Psoas muscle (tissue), 8 donors: ENCODE measurements around the gene MIEN1. TPM values are rescaled to one million over a fixed set of nuclear protein-coding genes. Genes with fewer than 3 reads are reported as not detected.

Experiments
- ATAC-seq, 4 donors: fragments of 200-7000 bp; cut with Tn5 transposase; one replicate each; pipeline ENCODE4 v1.9.1; 2020; ENCODE audit warnings: moderate library complexity in 3 of 4, mild to moderate bottlenecking in 2 of 4
- DNase-seq, 2 donors: peaks; one replicate each; pipeline ENCODE4 v3.0.0-alpha.2; 2020
- H3K27ac ChIP-seq: fragments of 200-600 bp; one replicate; pipeline ENCODE4 v1.8.0; 2022
- H3K27me3 ChIP-seq, 3 donors: fragments of 200-600 bp in 1 of 3; one replicate each; pipeline versions ENCODE4 v1.6.1 to v1.8.0; 2013 to 2022; ENCODE audit warnings: low read length in 2 of 3, mild to moderate bottlenecking in 2 of 3, moderate library complexity in 1 of 3; ENCODE audit not compliant: insufficient read depth in 3 of 3
- H3K36me3 ChIP-seq, 2 donors: fragments of 200-600 bp in 1 of 2; one replicate each; pipeline versions ENCODE4 v1.6.1 to v1.8.0; 2013 to 2022; ENCODE audit warnings: low read depth in 1 of 2, mild to moderate bottlenecking in 1 of 2, moderate library complexity in 1 of 2; ENCODE audit not compliant: insufficient read depth in 1 of 2
- H3K4me1 ChIP-seq: fragments of 200-600 bp; one replicate; pipeline ENCODE4 v1.8.0; 2022
- H3K4me3 ChIP-seq: fragments of 200-600 bp; one replicate; pipeline ENCODE4 v1.8.0; 2022; ENCODE audit warnings: mild to moderate bottlenecking
- H3K9me3 ChIP-seq: fragments of 200-600 bp; one replicate; pipeline ENCODE4 v1.8.0; 2022
- CTCF ChIP-seq: fragments of 200-600 bp; IDR thresholded peaks from one replicate; pipeline ENCODE4 v1.8.0; 2022; ENCODE audit warnings: antibody characterized with exemption
- WGBS, 3 donors: extraction: QIAGEN DNeasy Blood & Tissue Kit; methylation state at CpG; one replicate each; pipeline versions ENCODE4 v1.1.6 to v1.1.7; 2013; 5-methylcytosine and 5-hydroxymethylcytosine counted together
- intact Hi-C, 2 donors: fragments of 100-400 bp; cut with DNase I; formaldehyde crosslinking; loops; one replicate each; pipeline versions ENCODE4 v1.11.0 to v1.14.2; 2022
- polyA plus RNA-seq, 3 donors: library from polyadenylated mRNA; stranded (reverse); fragments of 200-250 nt; gene quantifications; one replicate each; pipeline ENCODE4 v1.2.3, GENCODE V29; 2013
- total RNA-seq, 4 donors: library from RNA; stranded (reverse); fragmentation: NEBNext Ultra II Directional in 2 of 4; extraction: Animal tissue kit (Norgen Biotek cat#: 25700) in 2 of 4; gene quantifications; one replicate each; pipeline versions ENCODE4 v1.2.1 to v1.2.4, GENCODE V29; 2021 to 2023
- donor health status: healthy with polysubstance abuse.
- donor health status: DM: no; HTN: no; CAD: no; lungs with moderate emphysema.
- donor health status: Bipolar disorder and iron deficiency.
- donor health status: healthy.
- donor health status: DM: yes; HTN: yes; CAD: no.
- donor health status: DM: no; HTN: no; CAD: no.
- donor health status: DM: no; HTN: no; CAD: no.
- donor health status: DM: yes; HTN: yes; CAD: no.

Gene MIEN1
- total and polyA plus RNA-seq, 7 donors, result 28.2 to 83.9 (median 42.6) TPM

- 64 to 82% (median 80%) methylated on average over 7 of the region's 7 CpGs for WGBS, 3 donors
- Histone ChIP-seq H3K4me1 (peaks cover 40% of the 10 kb centered on the region), H3K36me3 (peaks cover 0 to 51% of the 10 kb centered on the region in 2 donors), H3K27me3 (no peaks in the 10 kb centered on the region), H3K4me3 (no peak overlapping the region), H3K9me3 (no peaks in the 10 kb centered on the region), H3K27ac (no peak overlapping the region)
- DNase-seq (no peak), ATAC-seq (no peak)
- TF ChIP-seq CTCF, result no peak
- intact Hi-C loops, result no loop called here
Measured at GRCh38 chr17:39706921-39707337, 23.4 kb downstream of the MIEN1 start.

GRCh38 chr17:39706383-39706782 lies 23.9 kb downstream of the MIEN1 start:
- no peaks in the 10 kb centered on the region for H3K9me3 ChIP-seq
- ATAC-seq (peak in 3 of 4 donors; percentile 2 to 14 (median 4)), DNase-seq (no peak)
- no peak for TF ChIP-seq CTCF
- no peak overlapping the region for H3K4me3 ChIP-seq
- peaks cover 0 to 46% of the 10 kb centered on the region in 2 donors for H3K36me3 ChIP-seq
- 43 to 80% (median 54%) methylated on average over 8 of the region's 8 CpGs for WGBS, 3 donors
- H3K27me3 ChIP-seq, result no peaks in the 10 kb centered on the region
- no peak overlapping the region for H3K27ac ChIP-seq
- H3K4me1 ChIP-seq, result peaks cover 43% of the 10 kb centered on the region
- intact Hi-C loops, result no loop called here

- no peaks in the 10 kb centered on the region for H3K9me3 ChIP-seq
- no peak overlapping the region for H3K4me3 ChIP-seq
- peak; percentile 59 to 79 (median 74) for ATAC-seq
- H3K27ac ChIP-seq, result peak overlapping the region; percentile 63
- no peaks in the 10 kb centered on the region for H3K27me3 ChIP-seq
- peaks cover 0 to 41% of the 10 kb centered on the region in 2 donors for H3K36me3 ChIP-seq
- DNase-seq, result no peak
- TF ChIP-seq CTCF, result no peak
- intact Hi-C loops, result no loop called here
- H3K4me1 ChIP-seq, result peaks cover 49% of the 10 kb centered on the region
- 26 to 44% (median 33%) methylated on average over 12 of the region's 12 CpGs for WGBS, 3 donors
Measured at GRCh38 chr17:39705786-39706348, 24.5 kb downstream of the MIEN1 start.

- ATAC-seq, result peak in 1 of 4 donors; percentile 47
- Histone ChIP-seq H3K4me1 (peaks cover 49% of the 10 kb centered on the region), H3K9me3 (no peaks in the 10 kb centered on the region), H3K36me3 (peaks cover 0 to 33% of the 10 kb centered on the region in 2 donors), H3K27me3 (no peaks in the 10 kb centered on the region), H3K4me3 (no peak overlapping the region), H3K27ac (peak overlapping the region; percentile 63)
- 36 to 55% (median 52%) methylated on average over 11 of the region's 11 CpGs for WGBS, 3 donors
- TF ChIP-seq CTCF, result peak; percentile 29
- no peak for DNase-seq
- intact Hi-C loops, result no loop called here
Measured at GRCh38 chr17:39704821-39705551, 25.3 kb downstream of the MIEN1 start.
